B cell (primary cell): ENCODE results near the gene TSPAN32. TPM values are rescaled to one million over a fixed set of nuclear protein-coding genes. Genes with fewer than 3 reads are reported as not detected.

ENCODE experiments used
- ATAC-seq: fragments of 200-7000 bp; cut with Tn5 transposase; one replicate; pipeline ENCODE4 v1.10.0; 2021; ENCODE audit warnings: low read depth, mild to moderate bottlenecking, moderate number of reproducible peaks, moderate library complexity
- CTCF ChIA-PET: fragments of 350-600 bp; sonication (Branson Sonifier 250); formaldehyde crosslinking; loops from one replicate; lab custom pipeline; 2021; ENCODE audit warnings: antibody characterized with exemption, inconsistent platforms; lab: Charles Lee
- POLR2A ChIA-PET: fragments of 350-600 bp; sonication (Branson Sonifier 250); formaldehyde crosslinking; loops from one replicate; lab custom pipeline; 2021; ENCODE audit warnings: antibody characterized with exemption; lab: Charles Lee
- DNase-seq: peaks from one replicate; pipeline ENCODE4 v3.0.0; 2013
- H2AFZ ChIP-seq: 2 replicates; pipeline ENCODE4 v1.6.1; 2012; ENCODE audit warnings: mild to moderate bottlenecking, low read depth, low read length; ENCODE audit not compliant: insufficient read depth, poor library complexity, severe bottlenecking
- H3K27ac ChIP-seq, 2 donors: 1 replicate in 1 of 2; 2 replicates in 1 of 2; pipeline ENCODE4 v1.5.1; 2012 to 2013; ENCODE audit warnings: low read length in 2 of 2, mild to moderate bottlenecking in 2 of 2, moderate library complexity in 1 of 2
- H3K27me3 ChIP-seq, 4 experiments: fragments of 200-600 bp in 1 of 4; sonication (generic) in 1 of 4; replicated peaks in 1 of 4; 1 replicate in 2 of 4; 2 replicates in 2 of 4; pipeline versions ENCODE4 v1.6.1 to v1.7.0; 2013 to 2016; ENCODE audit warnings: low read length in 3 of 4, mild to moderate bottlenecking in 2 of 4, mixed read lengths in 1 of 4, moderate library complexity in 1 of 4; ENCODE audit not compliant: insufficient read depth in 4 of 4, control insufficient read depth in 3 of 4; ENCODE audit errors: control extremely low read depth in 1 of 4
- H3K36me3 ChIP-seq, 2 experiments: replicated peaks in 1 of 2; 1 replicate in 1 of 2; 2 replicates in 1 of 2; pipeline versions ENCODE4 v1.6.1 to v1.7.1; 2013; ENCODE audit warnings: low read length in 1 of 2; ENCODE audit not compliant: insufficient read depth in 2 of 2, control insufficient read depth in 1 of 2; ENCODE audit errors: control extremely low read depth in 1 of 2, extremely low read depth in 1 of 2
- H3K4me1 ChIP-seq, 2 donors: fragments of 200-600 bp in 1 of 2; sonication (generic) in 1 of 2; 1 replicate in 1 of 2; 2 replicates in 1 of 2; pipeline versions ENCODE4 v1.5.1 to v1.6.1; 2013 to 2017; ENCODE audit warnings: low read length in 2 of 2; ENCODE audit not compliant: control insufficient read depth in 2 of 2, insufficient read depth in 2 of 2
- H3K4me2 ChIP-seq: replicated peaks from 2 replicates; pipeline ENCODE3; 2012; ENCODE audit warnings: mild to moderate bottlenecking, low read depth, low read length; ENCODE audit not compliant: poor library complexity, severe bottlenecking
- H3K4me3 ChIP-seq, 5 experiments: fragments of 200-600 bp in 1 of 5; sonication (generic) in 1 of 5; 1 replicate in 3 of 5; 2 replicates in 2 of 5; pipeline versions ENCODE4 v1.5.1 to v1.7.0; 2011 to 2016; ENCODE audit warnings: low read length in 4 of 5, mild to moderate bottlenecking in 4 of 5, low read depth in 2 of 5, control low read depth in 1 of 5, moderate library complexity in 1 of 5; ENCODE audit not compliant: insufficient read depth in 1 of 5; ENCODE audit errors: control extremely low read depth in 1 of 5, extremely low read depth in 1 of 5
- H3K79me2 ChIP-seq: fragments of 200-600 bp; sonication (generic); one replicate; pipeline ENCODE4 v1.6.0; 2016; ENCODE audit warnings: low read length; ENCODE audit not compliant: control insufficient read depth, insufficient read depth
- H3K9ac ChIP-seq: fragments of 200-600 bp; sonication (generic); 2 replicates; pipeline ENCODE4 v1.6.1; 2017; ENCODE audit warnings: mild to moderate bottlenecking, low read length, moderate library complexity
- H3K9me3 ChIP-seq, 3 donors: one replicate each; pipeline versions ENCODE4 v1.6.1 to v1.7.1; 2013; ENCODE audit warnings: low read length in 2 of 3; ENCODE audit not compliant: control insufficient read depth in 2 of 3, insufficient read depth in 1 of 3; ENCODE audit errors: control extremely low read depth in 1 of 3
- H4K20me1 ChIP-seq: 2 replicates; pipeline ENCODE4 v1.6.0; 2012; ENCODE audit warnings: mild to moderate bottlenecking, low read length; ENCODE audit not compliant: insufficient read depth, control insufficient read depth, poor library complexity, severe bottlenecking
- H3K27ac Mint-ChIP-seq: one replicate; pipeline ENCODE4 v1.8.0; 2021; ENCODE audit warnings: mixed read lengths
- H3K27me3 Mint-ChIP-seq: one replicate; pipeline ENCODE4 v1.8.0; 2021; ENCODE audit warnings: mixed read lengths
- H3K4me1 Mint-ChIP-seq: one replicate; pipeline ENCODE4 v1.8.0; 2021; ENCODE audit warnings: mixed read lengths
- H3K4me3 Mint-ChIP-seq: one replicate; pipeline ENCODE4 v1.8.0; 2021; ENCODE audit warnings: mixed read lengths
- H3K9me3 Mint-ChIP-seq: one replicate; pipeline ENCODE4 v1.8.0; 2022; ENCODE audit warnings: mixed read lengths; ENCODE audit not compliant: insufficient read depth
- EZH2 ChIP-seq: IDR thresholded peaks from 2 replicates; pipeline ENCODE4 v1.6.1; 2012; ENCODE audit warnings: borderline replicate concordance, low read depth, mild to moderate bottlenecking, moderate library complexity, low read length; ENCODE audit not compliant: insufficient read depth, poor library complexity, severe bottlenecking
- WGBS: methylation state at CpG from one replicate; pipeline ENCODE4 v1.1.5; 2013; ENCODE audit warnings: missing lambda C conversion rate; ENCODE audit not compliant: insufficient coverage; 5-methylcytosine and 5-hydroxymethylcytosine counted together
- intact Hi-C: fragments of 100-400 bp; cut with micrococcal nuclease; formaldehyde crosslinking; loops from one replicate; pipeline ENCODE4 v1.10.0; 2022
- polyA plus RNA-seq: library from polyadenylated mRNA; depleted of rRNA; stranded (reverse); fragments of >200 nt; gene quantifications from 2 replicates; pipeline ENCODE4 v1.2.3, GENCODE V29; 2012
- total RNA-seq, 2 donors: library from RNA; stranded (reverse); fragments of 120-200 nt in 1 of 2; gene quantifications; 1 replicate in 1 of 2; 2 replicates in 1 of 2; pipeline versions ENCODE4 v1.2.3 to v1.2.4, GENCODE V29; 2013 to 2022
- TF ChIP-seq, protein P1 (sequence below): fragments of 200-600 bp; IDR thresholded peaks from one replicate; pipeline ENCODE4 v1.8.0; 2022; ENCODE audit warnings: antibody characterized with exemption, mild to moderate bottlenecking

The TSPAN32 gene
- total and polyA plus RNA-seq, 2 donors (not counting 1 experiment from before 2014, with no cell fraction given) = 22.2 to 75.9 TPM

DNA sequence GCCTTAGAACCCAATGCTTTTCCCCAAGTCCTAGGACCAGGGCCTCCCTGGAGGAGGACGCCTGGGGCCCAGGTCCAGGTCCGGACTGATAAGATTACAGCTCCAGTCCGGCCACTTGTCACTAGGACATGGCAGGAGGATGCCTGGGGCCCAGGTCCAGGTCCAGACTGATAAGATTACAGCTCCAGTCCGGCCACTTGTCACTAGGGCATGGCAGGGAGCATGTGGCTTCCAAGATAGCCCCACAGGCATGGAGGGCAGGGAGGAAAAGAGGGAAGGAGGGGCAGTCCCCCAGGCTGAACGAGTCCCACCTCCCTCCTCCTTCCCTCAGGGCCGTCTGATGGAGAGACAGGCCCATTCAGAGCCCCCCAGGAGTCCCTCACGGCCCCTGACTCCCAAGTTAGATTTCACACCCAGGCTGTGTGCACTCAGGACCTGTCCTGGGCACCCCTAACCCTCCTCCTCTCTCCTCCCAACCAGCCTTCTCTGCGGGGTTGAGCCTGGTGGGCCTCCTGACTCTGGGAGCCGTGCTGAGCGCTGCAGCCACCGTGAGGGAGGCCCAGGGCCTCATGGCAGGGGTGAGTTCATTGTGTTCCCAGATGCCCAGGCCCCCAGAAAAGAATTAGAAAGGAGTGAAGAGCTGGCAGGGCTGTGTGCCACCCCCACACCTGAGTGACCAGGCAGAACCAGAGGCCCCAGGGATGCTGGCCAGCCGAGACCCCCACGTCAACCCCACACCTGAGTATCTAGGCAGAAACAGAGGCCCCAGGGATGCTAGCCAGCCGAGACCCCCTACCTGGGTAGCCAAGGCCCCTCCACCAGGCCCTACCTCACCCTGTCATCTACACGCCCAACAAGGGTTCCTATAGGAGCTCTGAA, 2.1 kb downstream of the TSPAN32 start:
- peak overlapping the region in 1 of 5 experiments; percentile 52 for H3K4me3 ChIP-seq
- Mint-ChIP-seq H3K4me3 (peak overlapping the region; percentile 92), H3K9me3 (no peaks in the 10 kb centered on the region), H3K27ac (peak overlapping the region; percentile 56), H3K4me1 (peaks cover 61% of the 10 kb centered on the region), H3K27me3 (no peaks in the 10 kb centered on the region)
- POLR2A ChIA-PET = interaction anchor here (0.7 to 3.1 kb wide), 6 partner anchors 81 to 116 kb away, joined by 3 to 22 read pairs (median 8); partner anchors contain the start of gene TSSC4
- H3K27ac ChIP-seq = peak overlapping the region in 1 of 2 donors; percentile 40
- intact Hi-C loops = loop anchor here (2.0 to 5.0 kb wide), 3 partner anchors 73 to 583 kb away; partner anchors contain the start of genes CD81 and CDKN1C
- peak overlapping the region; percentile 79 for H3K4me2 ChIP-seq
- DNase-seq (no peak), ATAC-seq (no peak)
- H3K79me2 ChIP-seq = peaks cover 33% of the 10 kb centered on the region
- H3K9me3 ChIP-seq = no peaks in the 10 kb centered on the region
- CTCF ChIA-PET = interaction anchor here (1.0 to 15.0 kb wide), 35 partner anchors 9 to 625 kb away, joined by 3 to 583 read pairs (median 6); partner anchors contain the start of genes ASCL2, CD81, PHLDA2 and TSSC4
- no peaks in the 10 kb centered on the region for H4K20me1 ChIP-seq
- no peak overlapping the region for H3K9ac ChIP-seq
- peak overlapping the region; percentile 65 for H2AFZ ChIP-seq
- no peaks in the 10 kb centered on the region for H3K27me3 ChIP-seq
- peaks cover 69 to 74% of the 10 kb centered on the region in 2 donors for H3K4me1 ChIP-seq
- TF ChIP-seq EZH2 = no peak
- TF ChIP-seq, protein P1, sequence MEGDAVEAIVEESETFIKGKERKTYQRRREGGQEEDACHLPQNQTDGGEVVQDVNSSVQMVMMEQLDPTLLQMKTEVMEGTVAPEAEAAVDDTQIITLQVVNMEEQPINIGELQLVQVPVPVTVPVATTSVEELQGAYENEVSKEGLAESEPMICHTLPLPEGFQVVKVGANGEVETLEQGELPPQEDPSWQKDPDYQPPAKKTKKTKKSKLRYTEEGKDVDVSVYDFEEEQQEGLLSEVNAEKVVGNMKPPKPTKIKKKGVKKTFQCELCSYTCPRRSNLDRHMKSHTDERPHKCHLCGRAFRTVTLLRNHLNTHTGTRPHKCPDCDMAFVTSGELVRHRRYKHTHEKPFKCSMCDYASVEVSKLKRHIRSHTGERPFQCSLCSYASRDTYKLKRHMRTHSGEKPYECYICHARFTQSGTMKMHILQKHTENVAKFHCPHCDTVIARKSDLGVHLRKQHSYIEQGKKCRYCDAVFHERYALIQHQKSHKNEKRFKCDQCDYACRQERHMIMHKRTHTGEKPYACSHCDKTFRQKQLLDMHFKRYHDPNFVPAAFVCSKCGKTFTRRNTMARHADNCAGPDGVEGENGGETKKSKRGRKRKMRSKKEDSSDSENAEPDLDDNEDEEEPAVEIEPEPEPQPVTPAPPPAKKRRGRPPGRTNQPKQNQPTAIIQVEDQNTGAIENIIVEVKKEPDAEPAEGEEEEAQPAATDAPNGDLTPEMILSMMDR = no peak
- no peaks in the 10 kb centered on the region for H3K36me3 ChIP-seq
- WGBS = 69% methylated on average over 10 of the region's 15 CpGs
